SK-N-SH (cell line): ENCODE data around the gene CDK14. TPM values are rescaled to one million over a fixed set of nuclear protein-coding genes. Genes with fewer than 3 reads are reported as not detected.

Experiments used
- CTCF ChIA-PET: fragments of 300-600, 350-600 bp; formaldehyde crosslinking; extraction: SDS; loops from one replicate; lab custom pipeline; 2021; lab: Yijun Ruan, JAX
- POLR2A ChIA-PET: fragments of 350-600 bp; sonication (Branson Sonifier 250); formaldehyde crosslinking; extraction: SDS; loops from one replicate; lab custom pipeline; 2020; ENCODE audit warnings: antibody characterized with exemption, inconsistent platforms; lab: Yijun Ruan, JAX
- DNase-seq: peaks from one replicate; pipeline ENCODE4 v3.0.0; 2012
- H2AFZ ChIP-seq: fragments of 200-600 bp; sonication (generic); 2 replicates; pipeline ENCODE4 v1.8.1; 2016; ENCODE audit warnings: antibody characterized with exemption, mild to moderate bottlenecking, low read depth
- H3F3A ChIP-seq: fragments of 200-600 bp; sonication (generic); replicated peaks from 2 replicates; pipeline ENCODE3; 2016; ENCODE audit warnings: antibody characterized with exemption, mild to moderate bottlenecking; ENCODE audit not compliant: insufficient read depth
- H3K27ac ChIP-seq, 2 experiments: fragments of 200-500 bp in 1 of 2; fragments of 200-600 bp in 1 of 2; sonication (Bioruptor generic) in 1 of 2; sonication (generic), shearing (Covaris generic) in 1 of 2; 2 replicates each; pipeline versions ENCODE4 v1.5.1 to v1.6.1; 2014 to 2016; ENCODE audit warnings: low read depth in 2 of 2, inconsistent platforms in 1 of 2, low read length in 1 of 2, mild to moderate bottlenecking in 1 of 2, mixed read lengths in 1 of 2
- H3K27me3 ChIP-seq: fragments of 200-600 bp; sonication (generic), shearing (Covaris generic); 2 replicates; pipeline ENCODE4 v1.6.1; 2016; ENCODE audit warnings: mixed run types; ENCODE audit not compliant: insufficient read depth
- H3K36me3 ChIP-seq, 2 experiments: fragments of 200-500 bp in 1 of 2; fragments of 200-600 bp in 1 of 2; sonication (Bioruptor generic) in 1 of 2; sonication (generic) in 1 of 2; replicated peaks in 1 of 2; 2 replicates each; pipeline versions ENCODE3 to v1.5.1; 2014 to 2016; ENCODE audit warnings: low read length in 1 of 2, mild to moderate bottlenecking in 1 of 2; ENCODE audit not compliant: insufficient read depth in 2 of 2, control insufficient read depth in 1 of 2
- H3K4me1 ChIP-seq, 2 experiments: fragments of 200-500 bp in 1 of 2; fragments of 200-600 bp in 1 of 2; sonication (Bioruptor generic) in 1 of 2; sonication (generic), shearing (Covaris generic) in 1 of 2; 2 replicates each; pipeline versions ENCODE4 v1.5.1 to v1.6.1; 2014 to 2016; ENCODE audit warnings: low read depth in 1 of 2, low read length in 1 of 2, mixed run types in 1 of 2; ENCODE audit not compliant: insufficient read depth in 2 of 2, control insufficient read depth in 1 of 2
- H3K4me2 ChIP-seq: fragments of 200-600 bp; sonication (generic), shearing (Covaris generic); 2 replicates; pipeline ENCODE4 v1.6.1; 2017; ENCODE audit warnings: mixed run types
- H3K4me3 ChIP-seq, 2 experiments: fragments of 200-500 bp in 1 of 2; fragments of 200-600 bp in 1 of 2; sonication (Bioruptor generic) in 1 of 2; sonication (generic), shearing (Covaris generic) in 1 of 2; 2 replicates each; pipeline versions ENCODE4 v1.5.1 to v1.8.1; 2014 to 2016; ENCODE audit warnings: low read depth in 2 of 2, inconsistent platforms in 1 of 2, low read length in 1 of 2, mild to moderate bottlenecking in 1 of 2, mixed read lengths in 1 of 2, moderate library complexity in 1 of 2
- H3K79me2 ChIP-seq: fragments of 200-600 bp; sonication (generic); 2 replicates; pipeline ENCODE4 v1.8.1; 2017; ENCODE audit warnings: mild to moderate bottlenecking; ENCODE audit not compliant: insufficient read depth
- H3K9ac ChIP-seq: fragments of 200-600 bp; sonication (generic); 2 replicates; pipeline ENCODE4 v1.6.1; 2017; ENCODE audit warnings: mixed run types
- H3K9me2 ChIP-seq: fragments of 200-600 bp; sonication (generic); 2 replicates; pipeline ENCODE4 v1.6.1; 2017; ENCODE audit warnings: mixed run types
- H3K9me3 ChIP-seq: fragments of 200-600 bp; sonication (generic); 2 replicates; pipeline ENCODE4 v1.6.1; 2017; ENCODE audit warnings: mixed run types, mild to moderate bottlenecking, moderate library complexity
- H4K20me1 ChIP-seq: fragments of 200-600 bp; sonication (generic); 2 replicates; pipeline ENCODE4 v1.6.1; 2017; ENCODE audit warnings: mild to moderate bottlenecking, mixed run types; ENCODE audit not compliant: insufficient read depth
- CHD2 ChIP-seq: fragments of 150-350 bp; IDR thresholded peaks from 2 replicates; pipeline ENCODE4 v1.6.1; 2018; ENCODE audit warnings: low read length; ENCODE audit not compliant: partially characterized antibody
- ELF1 ChIP-seq: IDR thresholded peaks from 2 replicates; pipeline ENCODE4 v1.4.0; 2012
- EP300 ChIP-seq, 2 experiments: IDR thresholded peaks; 2 replicates each; pipeline versions ENCODE4 v1.4.0 to v1.6.1; 2012; ENCODE audit warnings: borderline replicate concordance in 1 of 2, low read depth in 1 of 2, low read length in 1 of 2
- EZH2phosphoT487 ChIP-seq: fragments of 200-600 bp; sonication (generic); IDR thresholded peaks from 2 replicates; pipeline ENCODE4 v1.6.1; 2017; ENCODE audit warnings: low read depth, mixed run types, mild to moderate bottlenecking, antibody characterized with exemption, moderate library complexity, borderline replicate concordance
- FOSL2 ChIP-seq: IDR thresholded peaks from 2 replicates; pipeline ENCODE4 v1.4.0; 2012; ENCODE audit warnings: low read depth, mild to moderate bottlenecking, moderate library complexity, borderline replicate concordance
- FOXJ3 ChIP-seq: sonication (generic); formaldehyde crosslinking; IDR thresholded peaks from 2 replicates; pipeline ENCODE4 v1.5.1; 2020; ENCODE audit warnings: mild to moderate bottlenecking, missing genetic modification reagents
- GABPA ChIP-seq: IDR thresholded peaks from 2 replicates; pipeline ENCODE4 v1.4.0; 2012; ENCODE audit warnings: low read depth, mild to moderate bottlenecking
- JUND ChIP-seq: IDR thresholded peaks from 2 replicates; pipeline ENCODE4 v1.4.0; 2012
- MAX ChIP-seq: IDR thresholded peaks from 2 replicates; pipeline ENCODE4 v1.4.0; 2012; ENCODE audit warnings: low read depth
- MEF2A ChIP-seq: IDR thresholded peaks from 2 replicates; pipeline ENCODE4 v1.4.0; 2012; ENCODE audit warnings: low read depth, borderline replicate concordance
- MXI1 ChIP-seq: IDR thresholded peaks from 2 replicates; pipeline ENCODE4 v1.6.1; 2012; ENCODE audit warnings: mild to moderate bottlenecking, low read depth, low read length, improper control_type of control experiment
- NFIC ChIP-seq: IDR thresholded peaks from 2 replicates; pipeline ENCODE4 v1.4.0; 2012; ENCODE audit warnings: borderline replicate concordance
- NRF1 ChIP-seq: IDR thresholded peaks from 2 replicates; pipeline ENCODE4 v1.6.1; 2012; ENCODE audit warnings: low read depth, mild to moderate bottlenecking, low read length
- RAD21 ChIP-seq: IDR thresholded peaks from 2 replicates; pipeline ENCODE4 v1.6.1; 2012; ENCODE audit warnings: mild to moderate bottlenecking, low read length
- RCOR1 ChIP-seq: fragments of 150-350 bp; IDR thresholded peaks from 2 replicates; pipeline ENCODE4 v1.6.1; 2017; ENCODE audit warnings: antibody characterized with exemption, low read length
- REST ChIP-seq: IDR thresholded peaks from 2 replicates; pipeline ENCODE4 v1.6.1; 2012; ENCODE audit warnings: mild to moderate bottlenecking, low read depth, low read length, moderate library complexity
- RFX5 ChIP-seq: IDR thresholded peaks from 2 replicates; pipeline ENCODE4 v1.6.1; 2012; ENCODE audit warnings: mild to moderate bottlenecking, improper control_type of control experiment, low read length
- SIN3A ChIP-seq: IDR thresholded peaks from 2 replicates; pipeline ENCODE4 v1.6.1; 2012; ENCODE audit warnings: low read depth, mild to moderate bottlenecking, low read length, moderate library complexity, borderline replicate concordance
- SMC3 ChIP-seq: IDR thresholded peaks from 2 replicates; pipeline ENCODE4 v1.6.1; 2012; ENCODE audit warnings: low read depth, low read length, improper control_type of control experiment
- TAF1 ChIP-seq: IDR thresholded peaks from 2 replicates; pipeline ENCODE4 v1.6.1; 2012; ENCODE audit warnings: low read depth, mild to moderate bottlenecking, low read length, moderate library complexity, borderline replicate concordance
- TCF12 ChIP-seq: IDR thresholded peaks from 2 replicates; pipeline ENCODE4 v1.4.0; 2012
- YY1 ChIP-seq: IDR thresholded peaks from 2 replicates; pipeline ENCODE4 v1.4.0; 2012; ENCODE audit warnings: low read depth, mild to moderate bottlenecking
- WGBS: methylation state at CpG from one replicate; pipeline ENCODE4 v1.1.6; 2017; ENCODE audit warnings: low lambda C conversion rate; 5-methylcytosine and 5-hydroxymethylcytosine counted together
- polyA plus RNA-seq, 3 experiments: library from polyadenylated mRNA; depleted of rRNA; stranded (reverse); fragments of >200 nt; gene quantifications; 2 replicates each; pipeline ENCODE4 v1.2.3, GENCODE V29; 2012
- TF ChIP-seq, protein P1 (sequence below): IDR thresholded peaks from 2 replicates; pipeline ENCODE4; 2012
- TF ChIP-seq, protein P2 (sequence below): fragments of 200-600 bp; sonication (generic); IDR thresholded peaks from 2 replicates; pipeline ENCODE4 v1.6.1; 2017; ENCODE audit warnings: antibody characterized with exemption, mild to moderate bottlenecking, moderate library complexity
- TF ChIP-seq, protein P3 (sequence below): fragments of 150-350 bp; IDR thresholded peaks from 2 replicates; pipeline ENCODE4 v1.6.1; 2017; ENCODE audit warnings: antibody characterized with exemption, low read length, low read depth, borderline replicate concordance

Gene CDK14
- polyA plus RNA-seq, 1 of the 3 experiments (the other 2 are of a cell fraction): 13.9 TPM

DNA sequence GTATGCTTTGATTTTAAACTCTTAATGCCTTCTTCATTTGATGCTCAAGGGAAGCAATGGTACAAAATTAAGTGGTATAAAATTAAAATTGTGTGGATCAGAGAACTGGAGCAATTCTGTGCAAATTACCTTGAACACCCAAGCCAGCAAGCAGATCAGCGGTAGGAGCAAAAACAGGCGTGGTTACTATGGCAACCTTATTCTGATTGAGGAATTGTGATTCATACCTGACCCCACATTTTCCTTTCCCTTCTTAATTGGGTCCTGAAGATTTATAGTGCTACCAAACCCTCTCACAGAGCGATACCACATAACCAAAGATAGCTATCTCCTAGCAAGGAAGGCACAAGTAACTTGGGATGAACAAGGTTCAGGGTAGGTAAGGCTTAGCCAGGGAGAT, 595.6 kb downstream of the CDK14 start (continued):
- TF ChIP-seq, protein P1, sequence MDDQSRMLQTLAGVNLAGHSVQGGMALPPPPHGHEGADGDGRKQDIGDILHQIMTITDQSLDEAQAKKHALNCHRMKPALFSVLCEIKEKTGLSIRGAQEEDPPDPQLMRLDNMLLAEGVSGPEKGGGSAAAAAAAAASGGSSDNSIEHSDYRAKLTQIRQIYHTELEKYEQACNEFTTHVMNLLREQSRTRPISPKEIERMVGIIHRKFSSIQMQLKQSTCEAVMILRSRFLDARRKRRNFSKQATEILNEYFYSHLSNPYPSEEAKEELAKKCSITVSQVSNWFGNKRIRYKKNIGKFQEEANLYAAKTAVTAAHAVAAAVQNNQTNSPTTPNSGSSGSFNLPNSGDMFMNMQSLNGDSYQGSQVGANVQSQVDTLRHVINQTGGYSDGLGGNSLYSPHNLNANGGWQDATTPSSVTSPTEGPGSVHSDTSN: no peak
- TF ChIP-seq MXI1 (no peak), EP300 (IDR thresholded peaks at IDR 0.05; ENCODE audit: borderline replicate concordance in 1 of 2, low read depth in 1 of 2, low read length in 1 of 2) (no peak), CHD2 (no peak), RAD21 (no peak), SIN3A (no peak), ELF1 (no peak), NFIC (no peak), EZH2phosphoT487 (no peak), RCOR1 (no peak), RFX5 (no peak), FOSL2 (no peak)
- TF ChIP-seq, protein P2, sequence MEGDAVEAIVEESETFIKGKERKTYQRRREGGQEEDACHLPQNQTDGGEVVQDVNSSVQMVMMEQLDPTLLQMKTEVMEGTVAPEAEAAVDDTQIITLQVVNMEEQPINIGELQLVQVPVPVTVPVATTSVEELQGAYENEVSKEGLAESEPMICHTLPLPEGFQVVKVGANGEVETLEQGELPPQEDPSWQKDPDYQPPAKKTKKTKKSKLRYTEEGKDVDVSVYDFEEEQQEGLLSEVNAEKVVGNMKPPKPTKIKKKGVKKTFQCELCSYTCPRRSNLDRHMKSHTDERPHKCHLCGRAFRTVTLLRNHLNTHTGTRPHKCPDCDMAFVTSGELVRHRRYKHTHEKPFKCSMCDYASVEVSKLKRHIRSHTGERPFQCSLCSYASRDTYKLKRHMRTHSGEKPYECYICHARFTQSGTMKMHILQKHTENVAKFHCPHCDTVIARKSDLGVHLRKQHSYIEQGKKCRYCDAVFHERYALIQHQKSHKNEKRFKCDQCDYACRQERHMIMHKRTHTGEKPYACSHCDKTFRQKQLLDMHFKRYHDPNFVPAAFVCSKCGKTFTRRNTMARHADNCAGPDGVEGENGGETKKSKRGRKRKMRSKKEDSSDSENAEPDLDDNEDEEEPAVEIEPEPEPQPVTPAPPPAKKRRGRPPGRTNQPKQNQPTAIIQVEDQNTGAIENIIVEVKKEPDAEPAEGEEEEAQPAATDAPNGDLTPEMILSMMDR: no peak

- Histone ChIP-seq H4K20me1 (no peaks in the 10 kb centered on the region), H3K4me3 (no peak overlapping the region), H2AFZ (no peak overlapping the region), H3K36me3 (peaks cover 0 to 5% of the 10 kb centered on the region in 2 experiments), H3K4me1 (peaks cover 5 to 8% of the 10 kb centered on the region in 2 experiments; a peak in 3 of 4 replicates), H3K9ac (no peak overlapping the region), H3K9me3 (no peaks in the 10 kb centered on the region), H3K4me2 (0 out of 2 replicates have a peak overlapping the region, but pooled peaks have one; percentile 30), H3F3A (peaks cover 7% of the 10 kb centered on the region), H3K79me2 (no peaks in the 10 kb centered on the region), H3K9me2 (no peaks in the 10 kb centered on the region), H3K27ac (peak overlapping the region in 1 of 2 experiments; percentile 40; a peak in 3 of 4 replicates), H3K27me3 (no peaks in the 10 kb centered on the region)
- DNase-seq: no peak
- WGBS: 59% methylated on average over 1 of the region's 1 CpG
- CTCF ChIA-PET: no interaction called here
- POLR2A ChIA-PET: no interaction called here
- no peak for TF ChIP-seq FOXJ3 (CRISPR knock-in tag)
- no peak for TF ChIP-seq RAD21
- no peak for TF ChIP-seq ELF1
- TF ChIP-seq, protein P3, sequence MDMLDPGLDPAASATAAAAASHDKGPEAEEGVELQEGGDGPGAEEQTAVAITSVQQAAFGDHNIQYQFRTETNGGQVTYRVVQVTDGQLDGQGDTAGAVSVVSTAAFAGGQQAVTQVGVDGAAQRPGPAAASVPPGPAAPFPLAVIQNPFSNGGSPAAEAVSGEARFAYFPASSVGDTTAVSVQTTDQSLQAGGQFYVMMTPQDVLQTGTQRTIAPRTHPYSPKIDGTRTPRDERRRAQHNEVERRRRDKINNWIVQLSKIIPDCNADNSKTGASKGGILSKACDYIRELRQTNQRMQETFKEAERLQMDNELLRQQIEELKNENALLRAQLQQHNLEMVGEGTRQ: no peak
- peak; percentile 73; the same call in 1 of the 2 replicates for TF ChIP-seq NFIC
- TF ChIP-seq YY1: no peak
- TF ChIP-seq EZH2phosphoT487: no peak
- TF ChIP-seq NRF1: no peak
- no peak for TF ChIP-seq REST
- no peak for TF ChIP-seq GABPA
- no peak for TF ChIP-seq SMC3
- no peak for TF ChIP-seq SIN3A
- peak; percentile 56 for TF ChIP-seq TCF12
- no peak for TF ChIP-seq MAX
- 0 out of 4 replicates have a peak, but pooled peaks of 1 of the 2 experiments have one; percentile 8 for TF ChIP-seq EP300 (IDR thresholded peaks at IDR 0.05; ENCODE audit: borderline replicate concordance in 1 of 2, low read depth in 1 of 2, low read length in 1 of 2)
- TF ChIP-seq MEF2A: peak; percentile 52; the same call in 1 of the 2 replicates
- no peak for TF ChIP-seq RCOR1
- TF ChIP-seq JUND: no peak
- TF ChIP-seq TAF1: no peak
These were observed 597.0 kb downstream of the CDK14 start for GRCh38 chr7:91193141-91193540.
